B cell (primary cell): ENCODE measurements around the gene AGAP1.

Experiments used
- CTCF ChIP-seq: fragments of 200-600 bp; IDR thresholded peaks from one replicate; pipeline ENCODE4 v1.8.0; 2022; ENCODE audit warnings: antibody characterized with exemption, mild to moderate bottlenecking
- EZH2 ChIP-seq: IDR thresholded peaks from 2 replicates; pipeline ENCODE4 v1.6.1; 2012; ENCODE audit warnings: borderline replicate concordance, low read depth, mild to moderate bottlenecking, moderate library complexity, low read length; ENCODE audit not compliant: insufficient read depth, poor library complexity, severe bottlenecking

DNA sequence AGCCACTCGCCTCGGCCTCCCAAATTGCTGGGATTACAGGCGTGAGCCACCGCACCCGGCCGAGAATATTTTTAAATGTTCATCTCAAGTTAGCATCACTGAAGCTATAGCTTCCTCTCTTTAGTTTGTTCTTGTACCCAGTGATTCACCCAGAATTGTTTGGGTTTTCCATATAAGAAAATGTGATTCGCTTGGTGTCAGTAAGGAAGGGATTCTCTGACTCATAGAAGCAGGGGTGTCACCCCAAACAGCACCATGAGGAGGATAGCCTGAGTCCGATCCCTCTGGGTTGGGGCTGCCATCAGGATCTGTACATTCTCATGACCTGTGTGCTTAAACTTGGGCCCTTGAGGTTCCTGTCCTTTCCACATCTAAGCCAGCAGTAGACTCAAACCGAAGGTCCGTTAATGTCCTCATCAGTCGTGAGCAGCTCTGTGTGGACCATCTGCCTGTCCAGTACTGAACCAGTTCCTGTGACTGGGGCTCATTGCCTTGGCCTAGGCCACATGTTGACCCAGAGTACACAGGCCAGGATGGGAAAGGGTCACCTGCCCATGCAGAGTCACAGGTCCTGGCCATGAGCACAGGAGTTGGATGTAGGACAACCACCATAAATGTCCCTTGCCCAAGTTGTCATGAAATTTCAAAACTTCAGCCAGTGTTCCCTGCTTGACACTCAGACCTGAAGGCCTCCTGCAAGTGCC lies 362.5 kb downstream of the AGAP1 start:
- TF ChIP-seq CTCF (no peak), EZH2 (no peak)
